NB4 (cell line): ENCODE data around the gene LRBA.
A peak's percentile ranks its signal among the peaks of the same experiment; 100 is the strongest.

Source experiments
- DNase-seq: peaks from one replicate; pipeline ENCODE4 v3.0.0; 2010; ENCODE audit warnings: low read depth
- H3K4me3 ChIP-seq: one replicate; pipeline ENCODE4 v1.5.1; 2011; ENCODE audit warnings: mild to moderate bottlenecking, low read depth, low read length, moderate library complexity
- CTCF ChIP-seq: IDR thresholded peaks from one replicate; pipeline ENCODE4 v1.5.1; 2012; ENCODE audit warnings: low read depth, low read length
- MAX ChIP-seq: IDR thresholded peaks from 2 replicates; pipeline ENCODE4 v1.6.1; 2011; ENCODE audit warnings: low read depth, low read length
- MYC ChIP-seq: IDR thresholded peaks from 2 replicates; pipeline ENCODE4 v1.6.1; 2011; ENCODE audit warnings: low read depth, low read length
- POLR2A ChIP-seq: IDR thresholded peaks from 2 replicates; pipeline ENCODE4 v1.6.1; 2011; ENCODE audit warnings: mild to moderate bottlenecking; ENCODE audit not compliant: insufficient read length; ENCODE audit errors: extremely low read depth

LRBA gene

GRCh38 chr4:150948074-150948473, 67.0 kb downstream of the LRBA start:
- TF ChIP-seq MAX (no peak), MYC (no peak), CTCF (no peak), POLR2A (no peak)
- no peak for DNase-seq
- no peak overlapping the region for H3K4me3 ChIP-seq

GRCh38 chr4:150944660-150945059, 70.4 kb downstream of the LRBA start:
- DNase-seq, result no peak
- TF ChIP-seq CTCF (no peak), MYC (no peak), POLR2A (no peak), MAX (no peak)

GRCh38 chr4:150943818-150944217, 71.3 kb downstream of the LRBA start:
- TF ChIP-seq CTCF (no peak), MAX (no peak), POLR2A (no peak), MYC (no peak)
- no peak overlapping the region for H3K4me3 ChIP-seq
- peak; percentile 4 for DNase-seq

More at GRCh38 chr4:150944660-150945059, 70.4 kb downstream of the LRBA start:
- H3K4me3 ChIP-seq, result no peak overlapping the region

- H3K4me3 ChIP-seq, result no peak overlapping the region
- no peak for DNase-seq
- TF ChIP-seq MYC (no peak), CTCF (no peak), MAX (no peak), POLR2A (no peak)
Observed at GRCh38 chr4:150943126-150943525, 72.0 kb downstream of the LRBA start.

GRCh38 chr4:150942539-150942938, 72.5 kb downstream of the LRBA start:
- H3K4me3 ChIP-seq, result no peak overlapping the region
- TF ChIP-seq MYC, result no peak
- TF ChIP-seq MAX, result no peak
- TF ChIP-seq POLR2A, result no peak
- TF ChIP-seq CTCF, result no peak
- no peak for DNase-seq

- H3K4me3 ChIP-seq, result no peak overlapping the region
- DNase-seq, result no peak
- no peak for TF ChIP-seq MYC
- TF ChIP-seq POLR2A, result no peak
- no peak for TF ChIP-seq MAX
Observed at GRCh38 chr4:150940123-150940522, 75.0 kb downstream of the LRBA start.
